K562 (cell line): ENCODE results near the gene GPATCH3. TPM values are rescaled to one million over a fixed set of nuclear protein-coding genes. Genes with fewer than 3 reads are reported as not detected.

ENCODE experiments used
- ATAC-seq: fragments of 200-7000 bp; cut with Tn5 transposase; 3 replicates; pipeline ENCODE4 v1.9.1; 2020; ENCODE audit warnings: moderate library complexity
- BruUV-seq: library from RNA; stranded (reverse); fragments of 400-500 nt; replicated peaks from 2 replicates; lab custom pipeline; 2021; lab: Mats Ljungman, UMichigan
- CTCF ChIA-PET: fragments of 300-600 bp; formaldehyde crosslinking; extraction: SDS; loops from one replicate; lab custom pipeline; 2021; ENCODE audit warnings: low intra/inter-chr PET ratio; lab: Yijun Ruan, JAX
- POLR2A ChIA-PET: fragments of 300-600, 350-650 bp; sonication (Branson Sonifier 250); formaldehyde crosslinking; extraction: SDS; loops from one replicate; lab custom pipeline; 2021; ENCODE audit warnings: antibody characterized with exemption, inconsistent platforms; lab: Yijun Ruan, JAX
- DNase-seq, 4 experiments: peaks; one replicate each; pipeline versions ENCODE4 v3.0.0 to v3.0.0-alpha.2; 2011 to 2018; ENCODE audit warnings: low spot score in 3 of 4, mixed read lengths in 3 of 4; ENCODE audit errors: extremely low read depth in 1 of 4
- FAIRE-seq: peaks from 2 replicates; lab custom pipeline; 2011; peaks lifted over from hg19 to GRCh38; lab: Jason Lieb, UNC
- H2AFZ ChIP-seq: 2 replicates; pipeline ENCODE4 v1.6.0; 2011; ENCODE audit warnings: low read depth, low read length, control low read depth, inconsistent platforms
- H3K27ac ChIP-seq: fragments of 200-600 bp; 3 replicates; pipeline ENCODE4 v1.8.0; 2011; ENCODE audit warnings: low read depth, mild to moderate bottlenecking, control low read depth, inconsistent platforms, low read length, moderate library complexity, mixed read lengths; ENCODE audit errors: extremely low read depth
- H3K27me3 ChIP-seq, 2 experiments: fragments of 300-600 bp in 1 of 2; 2 replicates in 1 of 2; 3 replicates in 1 of 2; pipeline versions ENCODE4 v1.6.0 to v1.8.0; 2011; ENCODE audit warnings: inconsistent platforms in 2 of 2, low read length in 2 of 2, mild to moderate bottlenecking in 1 of 2, mixed read lengths in 1 of 2, moderate library complexity in 1 of 2; ENCODE audit not compliant: control insufficient read depth in 2 of 2, insufficient read depth in 2 of 2
- H3K36me3 ChIP-seq: fragments of 300-600 bp; 3 replicates; pipeline ENCODE4 v1.8.0; 2011; ENCODE audit warnings: mild to moderate bottlenecking, low read length, inconsistent platforms; ENCODE audit not compliant: control insufficient read depth, insufficient read depth
- H3K4me1 ChIP-seq, 2 experiments: fragments of 200-600 bp in 1 of 2; replicated peaks in 1 of 2; 2 replicates in 1 of 2; 3 replicates in 1 of 2; pipeline versions ENCODE4 v1.5.1 to v1.8.0; 2011; ENCODE audit warnings: inconsistent platforms in 2 of 2, low read length in 2 of 2, mild to moderate bottlenecking in 1 of 2, mixed read lengths in 1 of 2, moderate library complexity in 1 of 2; ENCODE audit not compliant: control insufficient read depth in 2 of 2, insufficient read depth in 2 of 2
- H3K4me2 ChIP-seq: 2 replicates; pipeline ENCODE4 v1.6.1; 2011; ENCODE audit warnings: low read length, control low read depth, inconsistent platforms, mixed read lengths; ENCODE audit not compliant: insufficient read depth
- H3K4me3 ChIP-seq: fragments of 200-600 bp; sonication (generic), shearing (Covaris generic); 2 replicates; pipeline ENCODE4 v1.5.1; 2016; ENCODE audit warnings: control low read depth, inconsistent platforms
- H3K79me2 ChIP-seq: fragments of 200-600 bp; 3 replicates; pipeline ENCODE4 v1.8.0; 2011; ENCODE audit warnings: low read length, inconsistent platforms; ENCODE audit not compliant: control insufficient read depth, insufficient read depth
- H3K9ac ChIP-seq, 2 experiments: 2 replicates each; pipeline versions ENCODE4 v1.6.0 to v1.6.1; 2011; ENCODE audit warnings: low read depth in 2 of 2, low read length in 2 of 2, control low read depth in 1 of 2, inconsistent platforms in 1 of 2, mild to moderate bottlenecking in 1 of 2, mixed read lengths in 1 of 2; ENCODE audit not compliant: insufficient read depth in 1 of 2
- H3K9me1 ChIP-seq: one replicate; pipeline ENCODE4 v1.6.0; 2011; ENCODE audit warnings: inconsistent platforms, mild to moderate bottlenecking, low read length, moderate library complexity; ENCODE audit not compliant: control insufficient read depth, insufficient read depth
- H3K9me3 ChIP-seq: replicated peaks from 2 replicates; pipeline ENCODE4 v1.5.1; 2011; ENCODE audit warnings: low read depth, low read length, inconsistent platforms; ENCODE audit not compliant: control insufficient read depth, insufficient read depth
- H4K20me1 ChIP-seq: replicated peaks from 2 replicates; pipeline ENCODE4 v1.6.1; 2011; ENCODE audit warnings: low read length, inconsistent platforms, mixed read lengths; ENCODE audit not compliant: control insufficient read depth, insufficient read depth
- BHLHE40 ChIP-seq: IDR thresholded peaks from 2 replicates; pipeline ENCODE4 v1.6.1; 2011; ENCODE audit warnings: low read length, improper control_type of control experiment
- CEBPZ ChIP-seq: fragments of 150-350 bp; IDR thresholded peaks from 2 replicates; pipeline ENCODE4 v1.6.1; 2014; ENCODE audit warnings: low read depth, mild to moderate bottlenecking, low read length, borderline replicate concordance
- GABPB2 ChIP-seq: fragments of 250-450 bp; sonication (Bioruptor Pico); conservative IDR thresholded peaks from 2 replicates; pipeline ENCODE4 v1.5.1; 2021; ENCODE audit warnings: mild to moderate bottlenecking
- HMGXB4 ChIP-seq: sonication (generic); formaldehyde crosslinking; IDR thresholded peaks from 2 replicates; pipeline ENCODE4 v1.8.1; 2023; ENCODE audit warnings: mild to moderate bottlenecking, missing genetic modification reagents
- PML ChIP-seq: IDR thresholded peaks from 2 replicates; pipeline ENCODE4 v1.6.1; 2012; ENCODE audit warnings: low read length, inconsistent platforms
- TARDBP ChIP-seq: fragments of 450-650 bp; IDR thresholded peaks from 2 replicates; pipeline ENCODE4 v1.6.1; 2016
- TCF7L2 ChIP-seq: fragments of 150-350 bp; IDR thresholded peaks from 2 replicates; pipeline ENCODE4 v1.6.1; 2016; ENCODE audit warnings: low read depth, mild to moderate bottlenecking, low read length, moderate library complexity
- WGBS: fragments of 100-300 bp; shearing (Covaris generic); methylation state at CpG from one replicate; pipeline ENCODE4 v1.1.6; 2016; ENCODE audit warnings: low coverage, mixed read lengths; ENCODE audit not compliant: insufficient coverage; ENCODE audit errors: missing lambda C conversion rate; 5-methylcytosine and 5-hydroxymethylcytosine counted together
- in situ Hi-C: fragments of 300-500 bp; cut with MboI; formaldehyde crosslinking; loops from 4 replicates; pipeline ENCODE4 v1.15.0; 2018; ENCODE audit warnings: inconsistent platforms, mixed read lengths
- intact Hi-C: fragments of 100-400 bp; cut with micrococcal nuclease; formaldehyde crosslinking; loops from 2 replicates; pipeline ENCODE4 v1.14.2; 2022
- polyA plus RNA-seq, 8 experiments: library from polyadenylated mRNA; depleted of rRNA in 4 of 8; stranded (reverse) in 5 of 8; unstranded in 3 of 8; fragments of >200 nt; fragmentation: Nextera tagmentation in 2 of 8; fragmentation: Illumina TruSeq in 1 of 8; extraction: Ambion mirVana in 2 of 8; extraction: Trizol in 1 of 8; gene quantifications; 2 replicates each; pipeline versions ENCODE4 v1.2.1 to v1.2.3, GENCODE V29; 2011 to 2014; ENCODE audit warnings: inconsistent platforms in 1 of 8, missing spikeins in 1 of 8
- total RNA-seq, 7 experiments: library from RNA; depleted of rRNA in 6 of 7; stranded (reverse); fragments of >200 nt in 6 of 7; fragmentation: Illumina TruSeq in 2 of 7; extraction: Trizol in 2 of 7; gene quantifications; 2 replicates each; pipeline versions ENCODE4 v1.2.1 to v1.2.3, GENCODE V29; 2011 to 2021; ENCODE audit warnings: low replicate concordance in 1 of 7
- TF ChIP-seq, protein P1 (sequence below): sonication (generic); formaldehyde crosslinking; IDR thresholded peaks from 2 replicates; pipeline ENCODE4 v1.8.1; 2023; ENCODE audit warnings: missing genetic modification reagents, mild to moderate bottlenecking, borderline replicate concordance

GPATCH3 gene
- total and polyA plus RNA-seq, 9 of the 15 experiments (the other 6 are each of a cell fraction or from before 2014, with no cell fraction given) = 1.6 to 23.0 (median 13.3) TPM

DNA sequence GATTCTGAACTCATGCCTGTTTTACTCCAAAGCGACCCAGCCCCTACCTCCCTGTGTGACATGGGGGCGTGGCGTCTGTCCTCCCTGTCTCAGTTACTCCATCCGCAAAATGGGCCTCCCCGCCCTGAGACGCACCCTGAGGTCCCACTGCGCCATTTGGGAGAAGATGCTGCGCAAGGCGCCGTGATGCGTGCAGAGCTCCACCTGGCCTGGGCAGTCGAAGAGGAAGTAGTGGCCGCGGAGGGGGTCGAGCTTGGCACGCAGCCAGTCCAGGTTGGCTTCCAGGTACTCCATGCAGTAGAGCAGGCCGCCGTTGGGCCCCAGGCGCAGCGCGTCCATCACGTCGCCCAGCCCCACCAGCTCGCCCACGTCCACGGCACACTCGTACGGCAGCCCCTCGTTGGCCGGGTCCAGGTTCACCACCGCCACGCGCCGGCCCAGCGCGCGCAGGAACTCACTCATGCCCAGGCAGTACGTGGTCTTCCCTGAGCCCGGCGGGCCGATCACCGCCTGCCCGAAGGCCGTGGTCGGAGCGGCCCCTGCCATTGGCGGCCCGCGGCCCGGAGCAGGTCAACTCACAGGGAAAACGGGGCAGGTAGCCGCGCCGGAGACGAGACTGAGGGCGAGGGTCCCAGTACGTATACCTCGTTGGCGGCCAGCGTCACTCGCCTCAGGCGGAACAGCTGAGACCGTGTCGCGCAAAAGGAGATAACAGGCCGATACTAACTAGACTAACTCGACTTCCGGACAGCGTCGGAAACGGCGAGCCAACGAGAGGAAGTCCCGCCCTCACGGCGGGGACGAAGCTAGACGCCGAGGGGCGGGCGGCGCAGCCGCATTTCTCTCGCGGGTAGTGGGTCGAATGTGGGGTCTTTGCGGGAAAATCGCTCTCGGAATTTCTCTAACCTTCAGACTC, 10.5 kb downstream of the GPATCH3 start, which contains the start of gene GPN2:
TSS of gene GPN2 (minus strand) at position 733 of the 916 bp plus-strand sequence. CDS start at position 546, 187 bp downstream.
- Histone ChIP-seq H3K27ac (peak within 1 kb of the TSS; percentile 91), H3K27me3 (no peaks in the 10 kb centered on the region), H2AFZ (peak within 1 kb of the TSS; percentile 95), H3K9ac (peak within 1 kb of the TSS; percentile 88 to 98), H3K36me3 (peaks cover 62% of the 10 kb centered on the region), H4K20me1 (peaks cover 7% of the 10 kb centered on the region; the same call in 1 of the 2 replicates), H3K9me3 (no peaks in the 10 kb centered on the region), H3K4me3 (peak within 1 kb of the TSS; percentile 94), H3K79me2 (peaks cover 24% of the 10 kb centered on the region), H3K4me1 (peaks cover 13 to 27% of the 10 kb centered on the region in 2 experiments), H3K4me2 (peak within 1 kb of the TSS; percentile 99), H3K9me1 (no peaks in the 10 kb centered on the region)
- in situ Hi-C loops = no loop called here
- ChIA-PET CTCF (interaction anchor here (0.6 to 0.7 kb wide), 2 partner anchors 11 to 78 kb away, joined by 3 to 4 read pairs; partner anchors contain the start of gene GPATCH3), POLR2A (interaction anchor here (0.6 to 12.0 kb wide), 22 partner anchors 8 to 511 kb away, joined by 3 to 110 read pairs (median 4); partner anchors contain the start of genes GPATCH3, NR0B2 and PIGV)
- ATAC-seq = peak; percentile 97
- peak; percentile 86 to 96 (median 91) for DNase-seq
- BruUV-seq = no TSS peak
- 2% methylated on average over 77 of the region's 89 CpGs for WGBS
- FAIRE-seq = peak; percentile 99
- intact Hi-C loops = loop anchor here (1.0 kb wide), 1 partner anchor 10 kb away; the partner anchor contains the start of gene GPATCH3
- TF ChIP-seq GABPB2 (CRISPR knock-in tag) (no peak), BHLHE40 (peak; percentile 47; the same call in 1 of the 2 replicates), PML (peak; percentile 86), HMGXB4 (CRISPR knock-in tag) (peak; percentile 71), CEBPZ (no peak), TARDBP (no peak), TCF7L2 (no peak)
- TF ChIP-seq, protein P1, sequence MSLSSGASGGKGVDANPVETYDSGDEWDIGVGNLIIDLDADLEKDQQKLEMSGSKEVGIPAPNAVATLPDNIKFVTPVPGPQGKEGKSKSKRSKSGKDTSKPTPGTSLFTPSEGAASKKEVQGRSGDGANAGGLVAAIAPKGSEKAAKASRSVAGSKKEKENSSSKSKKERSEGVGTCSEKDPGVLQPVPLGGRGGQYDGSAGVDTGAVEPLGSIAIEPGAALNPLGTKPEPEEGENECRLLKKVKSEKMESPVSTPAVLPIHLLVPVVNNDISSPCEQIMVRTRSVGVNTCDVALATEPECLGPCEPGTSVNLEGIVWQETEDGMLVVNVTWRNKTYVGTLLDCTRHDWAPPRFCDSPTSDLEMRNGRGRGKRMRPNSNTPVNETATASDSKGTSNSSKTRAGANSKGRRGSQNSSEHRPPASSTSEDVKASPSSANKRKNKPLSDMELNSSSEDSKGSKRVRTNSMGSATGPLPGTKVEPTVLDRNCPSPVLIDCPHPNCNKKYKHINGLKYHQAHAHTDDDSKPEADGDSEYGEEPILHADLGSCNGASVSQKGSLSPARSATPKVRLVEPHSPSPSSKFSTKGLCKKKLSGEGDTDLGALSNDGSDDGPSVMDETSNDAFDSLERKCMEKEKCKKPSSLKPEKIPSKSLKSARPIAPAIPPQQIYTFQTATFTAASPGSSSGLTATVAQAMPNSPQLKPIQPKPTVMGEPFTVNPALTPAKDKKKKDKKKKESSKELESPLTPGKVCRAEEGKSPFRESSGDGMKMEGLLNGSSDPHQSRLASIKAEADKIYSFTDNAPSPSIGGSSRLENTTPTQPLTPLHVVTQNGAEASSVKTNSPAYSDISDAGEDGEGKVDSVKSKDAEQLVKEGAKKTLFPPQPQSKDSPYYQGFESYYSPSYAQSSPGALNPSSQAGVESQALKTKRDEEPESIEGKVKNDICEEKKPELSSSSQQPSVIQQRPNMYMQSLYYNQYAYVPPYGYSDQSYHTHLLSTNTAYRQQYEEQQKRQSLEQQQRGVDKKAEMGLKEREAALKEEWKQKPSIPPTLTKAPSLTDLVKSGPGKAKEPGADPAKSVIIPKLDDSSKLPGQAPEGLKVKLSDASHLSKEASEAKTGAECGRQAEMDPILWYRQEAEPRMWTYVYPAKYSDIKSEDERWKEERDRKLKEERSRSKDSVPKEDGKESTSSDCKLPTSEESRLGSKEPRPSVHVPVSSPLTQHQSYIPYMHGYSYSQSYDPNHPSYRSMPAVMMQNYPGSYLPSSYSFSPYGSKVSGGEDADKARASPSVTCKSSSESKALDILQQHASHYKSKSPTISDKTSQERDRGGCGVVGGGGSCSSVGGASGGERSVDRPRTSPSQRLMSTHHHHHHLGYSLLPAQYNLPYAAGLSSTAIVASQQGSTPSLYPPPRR (CRISPR knock-in tag) = peak; percentile 95
